Measurements from ENCODE around the gene STPG2. TPM values are rescaled to one million over a fixed set of nuclear protein-coding genes. Genes with fewer than 3 reads are reported as not detected.

Gene STPG2
- total and polyA plus RNA-seq, 10 of the 15 experiments (the other 5 are each of a cell fraction or from before 2014, with no cell fraction given): 0.13 to 0.24 TPM; not detected in 8

DNA sequence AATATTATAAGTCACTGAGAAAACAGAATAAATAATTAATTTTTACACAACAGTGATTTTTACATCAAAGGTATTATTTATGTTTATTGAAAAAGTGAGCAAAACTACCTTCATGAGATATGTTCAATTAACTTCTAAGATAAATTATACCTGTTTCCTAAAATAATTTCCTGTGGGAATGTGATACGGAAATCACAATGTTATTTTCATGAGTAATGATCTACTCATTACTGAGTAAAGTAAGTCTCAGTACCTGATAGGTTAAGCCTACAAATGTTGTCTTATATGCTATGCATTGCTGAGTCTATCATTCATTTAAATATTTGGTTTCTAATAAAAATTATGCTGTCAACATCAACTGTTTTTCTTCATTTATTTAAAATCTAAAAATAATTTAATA is 324.0 kb downstream of the STPG2 start:
- TF ChIP-seq SMAD1 (IDR thresholded peaks at IDR 0.05; ENCODE audit: low read depth, partially characterized antibody): no peak
- TF ChIP-seq SUZ12 (IDR thresholded peaks at IDR 0.05; ENCODE audit: unreplicated experiment): no peak
- TF ChIP-seq, protein P1, sequence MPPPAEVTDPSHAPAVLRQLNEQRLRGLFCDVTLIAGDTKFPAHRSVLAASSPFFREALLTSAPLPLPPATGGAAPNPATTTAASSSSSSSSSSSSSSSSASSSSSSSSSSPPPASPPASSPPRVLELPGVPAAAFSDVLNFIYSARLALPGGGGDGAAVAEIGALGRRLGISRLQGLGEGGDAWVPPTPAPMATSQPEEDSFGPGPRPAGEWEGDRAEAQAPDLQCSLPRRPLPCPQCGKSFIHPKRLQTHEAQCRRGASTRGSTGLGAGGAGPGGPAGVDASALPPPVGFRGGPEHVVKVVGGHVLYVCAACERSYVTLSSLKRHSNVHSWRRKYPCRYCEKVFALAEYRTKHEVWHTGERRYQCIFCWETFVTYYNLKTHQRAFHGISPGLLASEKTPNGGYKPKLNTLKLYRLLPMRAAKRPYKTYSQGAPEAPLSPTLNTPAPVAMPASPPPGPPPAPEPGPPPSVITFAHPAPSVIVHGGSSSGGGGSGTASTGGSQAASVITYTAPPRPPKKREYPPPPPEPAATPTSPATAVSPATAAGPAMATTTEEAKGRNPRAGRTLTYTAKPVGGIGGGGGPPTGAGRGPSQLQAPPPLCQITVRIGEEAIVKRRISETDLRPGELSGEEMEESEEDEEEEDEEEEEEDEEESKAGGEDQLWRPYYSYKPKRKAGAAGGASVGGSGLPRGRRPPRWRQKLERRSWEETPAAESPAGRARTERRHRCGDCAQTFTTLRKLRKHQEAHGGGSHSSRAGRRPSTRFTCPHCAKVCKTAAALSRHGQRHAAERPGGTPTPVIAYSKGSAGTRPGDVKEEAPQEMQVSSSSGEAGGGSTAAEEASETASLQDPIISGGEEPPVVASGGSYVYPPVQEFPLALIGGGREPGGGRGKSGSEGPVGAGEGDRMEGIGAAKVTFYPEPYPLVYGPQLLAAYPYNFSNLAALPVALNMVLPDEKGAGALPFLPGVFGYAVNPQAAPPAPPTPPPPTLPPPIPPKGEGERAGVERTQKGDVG (CRISPR knock-in tag; IDR thresholded peaks at IDR 0.05): no peak
- TF ChIP-seq RUNX3 (IDR thresholded peaks at IDR 0.05; ENCODE audit: low read length): no peak
- no peak for TF ChIP-seq ZNF24 (IDR thresholded peaks at IDR 0.05)
- no peak for TF ChIP-seq HDAC2 (IDR thresholded peaks at IDR 0.05)
- no peak overlapping the region for H3K4me2 ChIP-seq (ENCODE audit: control insufficient read depth, insufficient read depth)
- no peaks in the 10 kb centered on the region for H4K20me1 ChIP-seq (ENCODE audit: control insufficient read depth, insufficient read depth)
- H3K4me3 ChIP-seq: no peak overlapping the region
- SMC1A ChIA-PET (ENCODE audit: uncharacterized antibody, unreplicated experiment): no interaction called here
- H3K79me2 ChIP-seq (ENCODE audit: control insufficient read depth, insufficient read depth, low read length): no peaks in the 10 kb centered on the region
- no peaks in the 10 kb centered on the region for H3K4me1 ChIP-seq (ENCODE audit: control insufficient read depth, insufficient read depth, low read length)
- no peaks in the 10 kb centered on the region for H3K27me3 ChIP-seq (replicated peaks in 1 of 2; ENCODE audit: control insufficient read depth in 2 of 2, insufficient read depth in 2 of 2, low read length in 1 of 2)
- POLR2A ChIA-PET: no interaction called here
- in situ Hi-C loops (cut with MboI) (no loop called here), intact Hi-C loops (cut with micrococcal nuclease; ENCODE audit: unreplicated experiment) (no loop called here)
- H3K36me3 ChIP-seq (ENCODE audit: control insufficient read depth in 2 of 2, insufficient read depth in 2 of 2, low read length in 1 of 2): no peaks in the 10 kb centered on the region
- CTCF ChIA-PET: no interaction called here
- H2AFZ ChIP-seq (ENCODE audit: control insufficient read depth, low read depth, low read length): no peak overlapping the region
- no peak overlapping the region for H3K9ac ChIP-seq (ENCODE audit: control insufficient read depth, insufficient read depth, low read length)
- no peak for FAIRE-seq
- H3K27ac ChIP-seq (ENCODE audit: control insufficient read depth, insufficient read depth): no peak overlapping the region
- RAD21 ChIA-PET (ENCODE audit: unreplicated experiment): no interaction called here
- no TSS peak for BruUV-seq (replicated peaks)
- WGBS (ENCODE audit: insufficient coverage, insufficient replicate concordance, low lambda C conversion rate, missing lambda C conversion rate): 50% methylated on average over 1 of the region's 1 CpG
- no peak for DNase-seq (ENCODE audit: low read depth, low spot score)
- ATAC-seq: no peak
- no peaks in the 10 kb centered on the region for H3K9me3 ChIP-seq (replicated peaks; ENCODE audit: control insufficient read depth, insufficient read depth, low read length)
